Chondrocyte (in vitro differentiated cells): ENCODE results near the gene TADA2A. TPM values are rescaled to one million over a fixed set of nuclear protein-coding genes. Genes with fewer than 3 reads are reported as not detected.
A peak's percentile ranks its signal among the peaks of the same experiment; 100 is the strongest.
"Not testable (repeated sequence)": the region's sequence is repeated elsewhere in the genome, so short reads cannot be mapped to it uniquely, and the experiment has no call there.

Source experiments
- DNase-seq: peaks from one replicate; pipeline ENCODE4 v3.0.0; 2021; ENCODE audit warnings: mixed read lengths, low spot score
- H3K27ac Mint-ChIP-seq: one replicate; pipeline ENCODE4 v1.8.0; 2021; ENCODE audit warnings: mild to moderate bottlenecking, moderate library complexity, mixed read lengths; ENCODE audit not compliant: unreplicated experiment
- H3K27me3 Mint-ChIP-seq: 2 replicates; pipeline ENCODE4 v1.8.0; 2021; ENCODE audit warnings: low read depth, mixed read lengths
- H3K36me3 Mint-ChIP-seq: 2 replicates; pipeline ENCODE4 v1.8.0; 2021; ENCODE audit warnings: low read depth, mixed read lengths
- H3K4me1 Mint-ChIP-seq: 2 replicates; pipeline ENCODE4 v1.8.0; 2021; ENCODE audit warnings: low read depth, mild to moderate bottlenecking, mixed read lengths
- H3K4me3 Mint-ChIP-seq: one replicate; pipeline ENCODE4 v1.8.0; 2021; ENCODE audit warnings: mild to moderate bottlenecking, moderate library complexity, mixed read lengths; ENCODE audit not compliant: unreplicated experiment
- H3K9me3 Mint-ChIP-seq: 2 replicates; pipeline ENCODE4 v1.8.0; 2021; ENCODE audit warnings: low read depth, mixed read lengths
- CTCF ChIP-seq: fragments of 200-600 bp; sonication (generic); IDR thresholded peaks from 2 replicates; pipeline ENCODE4 v1.5.0; 2021; ENCODE audit warnings: antibody characterized with exemption, mild to moderate bottlenecking, moderate library complexity
- total RNA-seq: library from RNA; stranded (reverse); gene quantifications from 3 replicates; pipeline ENCODE4 v1.2.1, GENCODE V29; 2021

Gene TADA2A
- total RNA-seq, 1 donor from 2014 or later = 15.1 TPM

DNA sequence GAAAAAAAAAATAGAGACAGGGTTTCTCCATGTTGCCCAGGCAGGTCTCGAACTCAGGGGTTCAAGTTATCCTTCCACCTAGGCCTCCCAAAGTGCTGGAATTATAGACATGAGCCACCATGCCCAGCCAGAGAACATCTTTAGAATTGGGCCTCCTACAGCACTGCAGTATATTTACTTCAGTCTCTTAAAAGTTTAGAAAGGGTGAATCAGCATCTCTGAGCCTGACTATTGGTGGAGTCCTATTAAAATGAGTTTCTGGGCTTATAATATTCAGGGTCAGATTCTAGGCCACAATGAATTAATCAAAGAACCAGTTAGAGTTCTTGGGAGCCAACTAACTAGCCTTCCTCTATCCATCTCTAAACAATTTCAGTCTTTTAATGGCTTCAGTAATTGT is 22.8 kb downstream of the TADA2A start:
- H3K4me1 Mint-ChIP-seq = peaks cover 15% of the 10 kb centered on the region
- no peaks in the 10 kb centered on the region for H3K27me3 Mint-ChIP-seq
- no peak overlapping the region for H3K4me3 Mint-ChIP-seq
- no peak for DNase-seq
- TF ChIP-seq CTCF = no peak
- H3K9me3 Mint-ChIP-seq = no peaks in the 10 kb centered on the region
- peak overlapping the region; percentile 81 for H3K27ac Mint-ChIP-seq
- H3K36me3 Mint-ChIP-seq = peaks cover 18% of the 10 kb centered on the region

DNA sequence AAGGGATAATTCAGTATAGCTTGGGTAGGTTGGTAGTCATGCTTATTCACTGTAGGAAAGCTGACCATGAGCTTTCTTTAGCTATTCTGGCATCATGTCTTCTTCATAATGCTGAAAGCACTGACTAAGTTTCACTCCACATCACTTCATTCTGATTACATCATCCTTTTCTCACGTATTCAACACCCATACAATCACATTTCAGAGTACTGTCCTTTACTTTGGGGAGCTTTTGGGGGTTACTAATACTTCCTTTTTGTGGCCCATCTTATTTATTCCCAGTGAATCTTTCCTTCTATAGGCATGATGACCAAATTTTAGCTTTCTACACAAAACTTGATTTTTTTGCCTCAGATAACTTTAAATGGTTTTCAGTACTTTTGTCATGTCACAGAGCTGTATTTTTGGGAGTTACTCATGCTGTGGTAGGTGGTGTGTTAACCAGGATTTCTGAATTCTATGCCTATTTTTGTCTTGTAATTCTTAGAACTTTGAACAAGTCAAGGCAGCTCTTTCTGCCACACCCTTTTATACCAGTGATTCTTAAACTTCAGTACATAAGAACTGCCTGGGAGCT is 23.5 kb downstream of the TADA2A start:
- H3K27ac Mint-ChIP-seq = peak overlapping the region; percentile 81
- TF ChIP-seq CTCF = no peak
- no peaks in the 10 kb centered on the region for H3K9me3 Mint-ChIP-seq
- H3K27me3 Mint-ChIP-seq = no peaks in the 10 kb centered on the region
- H3K4me3 Mint-ChIP-seq = no peak overlapping the region
- no peak for DNase-seq
- peaks cover 15% of the 10 kb centered on the region for H3K36me3 Mint-ChIP-seq
- peaks cover 15% of the 10 kb centered on the region for H3K4me1 Mint-ChIP-seq

DNA sequence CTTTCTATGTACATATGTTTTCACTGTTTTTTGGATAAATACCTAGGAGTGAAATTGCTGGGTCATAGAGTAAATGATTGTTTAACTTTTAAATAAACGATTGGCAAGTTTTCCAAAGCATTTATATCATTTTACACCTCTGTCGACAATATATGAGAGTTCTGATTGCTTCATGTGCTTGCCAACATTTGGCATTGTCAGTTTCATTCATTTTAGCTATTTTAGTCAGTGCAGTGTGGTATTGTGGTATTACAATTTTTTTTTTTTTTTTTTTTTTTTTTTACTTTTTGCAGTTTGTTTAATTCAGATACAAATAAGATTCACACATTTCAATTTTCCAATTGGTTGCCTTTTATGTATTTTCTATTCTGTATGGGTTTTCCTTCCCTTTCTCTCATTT is 26.0 kb downstream of the TADA2A start:
- DNase-seq = no peak
- Mint-ChIP-seq H3K36me3 (peaks cover 16% of the 10 kb centered on the region), H3K9me3 (no peaks in the 10 kb centered on the region), H3K27ac (no peak overlapping the region), H3K4me1 (peaks cover 15% of the 10 kb centered on the region), H3K27me3 (no peaks in the 10 kb centered on the region), H3K4me3 (no peak overlapping the region)
- TF ChIP-seq CTCF = no peak

GRCh38 chr17:37438141-37438540 is 31.5 kb downstream of the TADA2A start:
- peak; percentile 47 for TF ChIP-seq CTCF
- Mint-ChIP-seq H3K36me3 (peaks cover 21% of the 10 kb centered on the region), H3K4me3 (no peak overlapping the region)

GRCh38 chr17:37440424-37440823 is 33.7 kb downstream of the TADA2A start:
- no peak for DNase-seq
- no peaks in the 10 kb centered on the region for H3K4me1 Mint-ChIP-seq
- no peak overlapping the region for H3K4me3 Mint-ChIP-seq

More at GRCh38 chr17:37438141-37438540, 31.5 kb downstream of the TADA2A start:
- Mint-ChIP-seq H3K27ac (no peak overlapping the region), H3K27me3 (no peaks in the 10 kb centered on the region), H3K4me1 (no peaks in the 10 kb centered on the region), H3K9me3 (no peaks in the 10 kb centered on the region)
- DNase-seq = no peak

DNA sequence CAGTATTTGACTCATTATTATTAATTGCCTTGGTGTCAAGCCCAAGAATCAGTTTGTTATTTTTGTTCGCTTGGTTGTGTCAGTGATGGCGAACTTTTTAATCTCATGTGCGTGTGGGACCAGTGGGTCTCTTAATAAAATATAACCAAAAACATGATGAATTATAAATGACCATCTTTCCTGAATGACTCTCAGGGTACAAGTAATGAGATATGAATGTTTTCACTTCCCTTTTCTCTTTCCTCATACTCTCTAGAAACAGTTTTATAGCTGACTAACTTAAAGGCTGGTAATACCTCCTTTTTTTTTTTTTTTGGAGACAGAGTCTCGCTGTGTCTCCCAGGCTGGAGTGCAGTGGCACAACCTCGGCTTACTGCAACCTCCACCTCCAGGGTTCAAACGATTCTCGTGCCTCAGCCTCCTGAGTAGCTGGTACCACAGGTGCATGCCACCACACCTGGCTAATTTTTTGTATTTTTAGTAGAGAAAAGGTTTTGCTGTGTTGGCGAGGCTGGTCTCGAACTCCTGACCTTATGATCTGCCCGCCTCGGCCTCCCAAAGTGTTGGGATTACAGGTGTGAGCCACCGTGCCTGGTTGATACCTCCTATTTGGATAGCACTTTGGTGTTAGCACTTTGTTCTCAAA is 34.8 kb downstream of the TADA2A start:
- H3K27ac Mint-ChIP-seq, H3K9me3 Mint-ChIP-seq, DNase-seq, H3K4me1 Mint-ChIP-seq, H3K4me3 Mint-ChIP-seq, H3K27me3 Mint-ChIP-seq: not testable (repeated sequence)
- H3K36me3 Mint-ChIP-seq = peaks cover 19% of the 10 kb centered on the region

More at GRCh38 chr17:37440424-37440823, 33.7 kb downstream of the TADA2A start:
- H3K9me3 Mint-ChIP-seq = no peaks in the 10 kb centered on the region
- H3K27me3 Mint-ChIP-seq = no peaks in the 10 kb centered on the region
- H3K27ac Mint-ChIP-seq = no peak overlapping the region
- TF ChIP-seq CTCF = no peak
- peaks cover 20% of the 10 kb centered on the region for H3K36me3 Mint-ChIP-seq
